Testis (tissue), 2 donors: ENCODE results near the gene STXBP6.

Experiments
- POLR2A ChIP-seq: fragments of 450-650 bp; IDR thresholded peaks from one replicate; pipeline ENCODE4 v1.6.1; 2017; ENCODE audit warnings: antibody characterized with exemption, mild to moderate bottlenecking, moderate library complexity
- TF ChIP-seq, protein P1 (sequence below), 3 experiments: fragments of 450-650 bp in 2 of 3; fragments of 200-600 bp in 1 of 3; sonication (generic) in 1 of 3; IDR thresholded peaks; one replicate each; pipeline ENCODE4 v1.5.1; 2016 to 2019; ENCODE audit warnings: antibody characterized with exemption in 3 of 3, mild to moderate bottlenecking in 2 of 3, moderate library complexity in 1 of 3

- TF ChIP-seq POLR2A, result no peak
- TF ChIP-seq, protein P1, sequence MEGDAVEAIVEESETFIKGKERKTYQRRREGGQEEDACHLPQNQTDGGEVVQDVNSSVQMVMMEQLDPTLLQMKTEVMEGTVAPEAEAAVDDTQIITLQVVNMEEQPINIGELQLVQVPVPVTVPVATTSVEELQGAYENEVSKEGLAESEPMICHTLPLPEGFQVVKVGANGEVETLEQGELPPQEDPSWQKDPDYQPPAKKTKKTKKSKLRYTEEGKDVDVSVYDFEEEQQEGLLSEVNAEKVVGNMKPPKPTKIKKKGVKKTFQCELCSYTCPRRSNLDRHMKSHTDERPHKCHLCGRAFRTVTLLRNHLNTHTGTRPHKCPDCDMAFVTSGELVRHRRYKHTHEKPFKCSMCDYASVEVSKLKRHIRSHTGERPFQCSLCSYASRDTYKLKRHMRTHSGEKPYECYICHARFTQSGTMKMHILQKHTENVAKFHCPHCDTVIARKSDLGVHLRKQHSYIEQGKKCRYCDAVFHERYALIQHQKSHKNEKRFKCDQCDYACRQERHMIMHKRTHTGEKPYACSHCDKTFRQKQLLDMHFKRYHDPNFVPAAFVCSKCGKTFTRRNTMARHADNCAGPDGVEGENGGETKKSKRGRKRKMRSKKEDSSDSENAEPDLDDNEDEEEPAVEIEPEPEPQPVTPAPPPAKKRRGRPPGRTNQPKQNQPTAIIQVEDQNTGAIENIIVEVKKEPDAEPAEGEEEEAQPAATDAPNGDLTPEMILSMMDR (IDR thresholded peaks at IDR 0.05), result no peak
These were observed 44.4 kb upstream of the STXBP6 start for GRCh38 chr14:25094171-25094907.
